ENCODE results near the gene MIF. TPM values are rescaled to one million over a fixed set of nuclear protein-coding genes. Genes with fewer than 3 reads are reported as not detected.

Gene MIF
- total and polyA plus RNA-seq, 4 donors = 108 to 1,047 (median 303) TPM

GRCh38 chr22:23893121-23893944 is 850 bp upstream of the MIF start:
- TF ChIP-seq YY1 (IDR thresholded peaks at IDR 0.05) = peak; percentile 4
- no peak for TF ChIP-seq REST (IDR thresholded peaks at IDR 0.05)
- Histone ChIP-seq H3K4me1 (ENCODE audit: control insufficient read depth in 4 of 4, insufficient read depth in 4 of 4, low read length in 3 of 4) (peaks cover 11 to 29% (median 20%) of the 10 kb centered on the region in 4 donors), H3K27ac (ENCODE audit: low read depth in 1 of 2, low read length in 2 of 2) (peak overlapping the region; percentile 89 to 97), H3K4me3 (ENCODE audit: low read depth in 1 of 3, low read length in 3 of 3) (peak overlapping the region; percentile 2 to 78 (median 72)), H3K36me3 (ENCODE audit: control insufficient read depth in 4 of 4, insufficient read depth in 3 of 4, low read depth in 1 of 4, low read length in 3 of 4) (peaks cover 1 to 9% (median 5%) of the 10 kb centered on the region in 4 donors), H3K9me3 (ENCODE audit: control insufficient read depth in 4 of 4, low read length in 3 of 4) (no peaks in the 10 kb centered on the region), H3K9ac (ENCODE audit: low read depth in 1 of 2, low read length in 2 of 2) (peak overlapping the region; percentile 15 to 78), H3K27me3 (ENCODE audit: control insufficient read depth in 4 of 4, insufficient read depth in 4 of 4, low read length in 3 of 4) (no peaks in the 10 kb centered on the region)
- no peak for DNase-seq (ENCODE audit: low spot score)
- WGBS = 48% methylated on average over 11 of the region's 11 CpGs

DNA sequence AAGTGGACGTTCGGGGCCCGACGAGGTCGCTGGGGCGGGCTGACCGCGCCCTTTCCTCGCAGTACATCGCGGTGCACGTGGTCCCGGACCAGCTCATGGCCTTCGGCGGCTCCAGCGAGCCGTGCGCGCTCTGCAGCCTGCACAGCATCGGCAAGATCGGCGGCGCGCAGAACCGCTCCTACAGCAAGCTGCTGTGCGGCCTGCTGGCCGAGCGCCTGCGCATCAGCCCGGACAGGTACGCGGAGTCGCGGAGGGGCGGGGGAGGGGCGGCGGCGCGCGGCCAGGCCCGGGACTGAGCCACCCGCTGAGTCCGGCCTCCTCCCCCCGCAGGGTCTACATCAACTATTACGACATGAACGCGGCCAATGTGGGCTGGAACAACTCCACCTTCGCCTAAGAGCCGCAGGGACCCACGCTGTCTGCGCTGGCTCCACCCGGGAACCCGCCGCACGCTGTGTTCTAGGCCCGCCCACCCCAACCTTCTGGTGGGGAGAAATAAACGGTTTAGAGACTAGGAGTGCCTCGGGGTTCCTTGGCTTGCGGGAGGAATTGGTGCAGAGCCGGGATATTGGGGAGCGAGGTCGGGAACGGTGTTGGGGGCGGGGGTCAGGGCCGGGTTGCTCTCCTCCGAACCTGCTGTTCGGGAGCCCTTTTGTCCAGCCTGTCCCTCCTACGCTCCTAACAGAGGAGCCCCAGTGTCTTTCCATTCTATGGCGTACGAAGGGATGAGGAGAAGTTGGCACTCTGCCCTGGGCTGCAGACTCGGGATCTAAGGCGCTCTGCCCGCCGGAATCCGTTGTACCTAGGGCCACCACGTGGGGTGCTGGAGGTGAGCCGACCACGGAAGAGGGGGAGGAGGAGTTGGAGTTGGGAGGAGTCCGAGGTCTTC is 771 bp downstream of the MIF start:
- 2% methylated on average over 79 of the region's 79 CpGs for WGBS
- Histone ChIP-seq H3K27me3 (ENCODE audit: control insufficient read depth in 4 of 4, insufficient read depth in 4 of 4, low read length in 3 of 4) (no peaks in the 10 kb centered on the region), H3K9ac (ENCODE audit: low read depth in 1 of 2, low read length in 2 of 2) (no peak overlapping the region), H3K27ac (ENCODE audit: low read depth in 1 of 2, low read length in 2 of 2) (peak overlapping the region; percentile 89 to 97), H3K4me1 (ENCODE audit: control insufficient read depth in 4 of 4, insufficient read depth in 4 of 4, low read length in 3 of 4) (peaks cover 11 to 29% (median 20%) of the 10 kb centered on the region in 4 donors), H3K36me3 (ENCODE audit: control insufficient read depth in 4 of 4, insufficient read depth in 3 of 4, low read depth in 1 of 4, low read length in 3 of 4) (peaks cover 0 to 9% (median 5%) of the 10 kb centered on the region in 4 donors), H3K4me3 (ENCODE audit: low read depth in 1 of 3, low read length in 3 of 3) (peak overlapping the region; percentile 57 to 78 (median 72)), H3K9me3 (ENCODE audit: control insufficient read depth in 4 of 4, low read length in 3 of 4) (no peaks in the 10 kb centered on the region)
- TF ChIP-seq HNF4A (conservative IDR thresholded peaks at IDR 0.05) (peak in 1 of 2 donors; percentile 26), EGR1 (IDR thresholded peaks at IDR 0.05; ENCODE audit: low read depth in 2 of 2) (no peak), RAD21 (IDR thresholded peaks at IDR 0.05) (peak in 1 of 2 donors; percentile 43), YY1 (IDR thresholded peaks at IDR 0.05) (peak; percentile 20)
- peak; percentile 71 for DNase-seq (ENCODE audit: low spot score)

DNA sequence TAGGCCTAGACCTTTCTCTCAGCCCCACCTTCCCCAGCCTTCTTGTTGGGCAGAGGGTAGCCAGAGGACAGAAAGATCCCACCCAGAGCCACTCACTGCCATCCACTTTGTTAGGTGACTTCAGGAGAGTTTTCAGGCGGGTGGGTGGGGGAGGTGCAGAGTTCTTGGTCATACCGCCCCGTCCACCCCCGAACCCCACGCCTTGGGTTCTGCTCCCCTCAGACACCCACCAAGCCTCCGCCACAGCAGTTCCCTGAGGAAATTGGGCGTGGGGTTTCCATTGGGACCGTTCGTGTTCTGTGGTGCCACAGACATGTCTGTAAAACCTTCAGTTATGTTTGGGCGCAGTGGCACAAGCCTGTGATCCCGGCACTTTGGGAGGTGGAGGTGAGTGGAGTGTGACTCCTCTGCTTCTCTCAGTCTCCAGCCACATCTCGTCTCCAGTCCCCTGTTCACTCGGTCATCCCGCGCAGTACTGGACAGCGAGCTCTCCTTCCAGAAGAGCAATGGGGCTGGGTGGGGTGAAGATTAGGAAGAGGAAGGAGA is 1.5 kb downstream of the MIF start:
- Histone ChIP-seq H3K36me3 (ENCODE audit: control insufficient read depth in 4 of 4, insufficient read depth in 3 of 4, low read depth in 1 of 4, low read length in 3 of 4) (peaks cover 0 to 9% (median 5%) of the 10 kb centered on the region in 4 donors), H3K9ac (ENCODE audit: low read depth in 1 of 2, low read length in 2 of 2) (no peak overlapping the region), H3K27me3 (ENCODE audit: control insufficient read depth in 4 of 4, insufficient read depth in 4 of 4, low read length in 3 of 4) (no peaks in the 10 kb centered on the region), H3K4me1 (ENCODE audit: control insufficient read depth in 4 of 4, insufficient read depth in 4 of 4, low read length in 3 of 4) (peaks cover 11 to 29% (median 20%) of the 10 kb centered on the region in 4 donors), H3K4me3 (ENCODE audit: low read depth in 1 of 3, low read length in 3 of 3) (peak overlapping the region; percentile 57 to 78 (median 72)), H3K9me3 (ENCODE audit: control insufficient read depth in 4 of 4, low read length in 3 of 4) (no peaks in the 10 kb centered on the region), H3K27ac (ENCODE audit: low read depth in 1 of 2, low read length in 2 of 2) (peak overlapping the region; percentile 20 to 97)
- 91% methylated on average over 16 of the region's 16 CpGs for WGBS
- no peak for TF ChIP-seq EGR1 (IDR thresholded peaks at IDR 0.05; ENCODE audit: low read depth in 2 of 2)
- no peak for TF ChIP-seq GABPA (IDR thresholded peaks at IDR 0.05 in 1 of 2, conservative IDR thresholded peaks at IDR 0.05 in 1 of 2)
- TF ChIP-seq NR2F2 (IDR thresholded peaks at IDR 0.05) = no peak
- TF ChIP-seq, protein P1, sequence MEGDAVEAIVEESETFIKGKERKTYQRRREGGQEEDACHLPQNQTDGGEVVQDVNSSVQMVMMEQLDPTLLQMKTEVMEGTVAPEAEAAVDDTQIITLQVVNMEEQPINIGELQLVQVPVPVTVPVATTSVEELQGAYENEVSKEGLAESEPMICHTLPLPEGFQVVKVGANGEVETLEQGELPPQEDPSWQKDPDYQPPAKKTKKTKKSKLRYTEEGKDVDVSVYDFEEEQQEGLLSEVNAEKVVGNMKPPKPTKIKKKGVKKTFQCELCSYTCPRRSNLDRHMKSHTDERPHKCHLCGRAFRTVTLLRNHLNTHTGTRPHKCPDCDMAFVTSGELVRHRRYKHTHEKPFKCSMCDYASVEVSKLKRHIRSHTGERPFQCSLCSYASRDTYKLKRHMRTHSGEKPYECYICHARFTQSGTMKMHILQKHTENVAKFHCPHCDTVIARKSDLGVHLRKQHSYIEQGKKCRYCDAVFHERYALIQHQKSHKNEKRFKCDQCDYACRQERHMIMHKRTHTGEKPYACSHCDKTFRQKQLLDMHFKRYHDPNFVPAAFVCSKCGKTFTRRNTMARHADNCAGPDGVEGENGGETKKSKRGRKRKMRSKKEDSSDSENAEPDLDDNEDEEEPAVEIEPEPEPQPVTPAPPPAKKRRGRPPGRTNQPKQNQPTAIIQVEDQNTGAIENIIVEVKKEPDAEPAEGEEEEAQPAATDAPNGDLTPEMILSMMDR (IDR thresholded peaks at IDR 0.05; ENCODE audit: low read depth, low read length, missing input control) = no peak
- TF ChIP-seq YY1 (IDR thresholded peaks at IDR 0.05) = no peak
- DNase-seq (ENCODE audit: low spot score) = no peak

Data from liver (tissue), 9 donors.